HG03571 (cell line): ENCODE results near the gene SLC9A9.

Source experiments
- ATAC-seq: cut with Tn5 transposase; IDR thresholded peaks from one replicate; pipeline ENCODE4 v1.9.1; 2021; ENCODE audit not compliant: unreplicated experiment

Gene SLC9A9

DNA sequence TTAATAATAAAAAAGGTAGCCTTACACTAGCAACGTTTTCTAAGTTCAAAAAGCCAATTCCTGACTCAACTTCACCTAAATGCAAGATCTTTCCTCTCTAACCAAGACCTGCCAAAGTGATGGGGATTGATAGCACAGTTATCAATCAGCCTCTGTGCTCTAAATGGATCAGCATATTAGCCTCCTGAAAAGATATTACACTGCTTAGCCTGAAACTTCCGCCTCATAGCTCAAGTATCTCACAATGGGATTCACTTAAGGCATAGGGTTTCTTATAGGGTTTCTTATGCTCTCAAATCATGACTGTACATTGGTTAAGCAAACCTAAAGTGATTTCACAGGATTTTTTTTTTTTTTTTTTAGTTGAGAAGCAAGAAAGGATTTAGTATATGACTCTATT, 436 bp upstream of the SLC9A9 start:
- ATAC-seq = peak; percentile 9

DNA sequence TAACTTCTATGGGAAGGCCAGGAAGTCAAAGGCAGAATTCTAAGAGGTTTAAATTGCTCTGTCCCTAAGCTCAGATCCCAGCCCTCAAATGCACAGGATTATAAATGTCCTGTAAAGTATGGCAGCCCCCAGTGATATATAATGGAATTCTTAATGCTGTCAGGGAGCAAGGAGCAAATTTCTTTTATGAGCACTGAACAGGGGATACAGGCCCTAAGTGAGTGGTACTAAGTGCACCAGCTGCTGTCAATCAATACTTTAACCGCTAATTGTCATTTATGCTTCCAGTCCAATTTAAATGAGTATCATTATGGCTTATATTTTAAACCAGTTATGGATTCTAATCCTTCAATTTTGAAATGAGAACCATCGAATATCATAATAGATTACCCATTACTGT, 4.7 kb downstream of the SLC9A9 start:
- ATAC-seq = no peak

DNA sequence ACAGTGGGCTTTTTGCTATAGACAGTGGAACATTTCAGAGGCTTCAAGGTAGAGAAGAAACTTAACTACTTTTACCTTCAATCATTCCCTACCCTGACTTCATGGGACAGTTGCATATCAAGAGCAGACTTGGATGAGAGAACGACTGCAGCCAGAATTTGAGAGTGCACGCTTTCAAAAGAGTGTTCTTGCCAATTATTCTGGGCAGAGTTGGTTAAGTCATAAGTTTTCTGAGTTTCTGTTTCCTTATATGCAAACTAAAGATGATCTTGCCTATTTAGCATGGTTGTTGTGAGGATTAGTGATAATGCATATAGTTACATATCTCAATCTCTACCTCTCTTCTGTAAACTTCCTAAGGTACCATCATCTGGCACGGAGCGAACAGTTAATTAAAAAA, 7.6 kb downstream of the SLC9A9 start:
- no peak for ATAC-seq

DNA sequence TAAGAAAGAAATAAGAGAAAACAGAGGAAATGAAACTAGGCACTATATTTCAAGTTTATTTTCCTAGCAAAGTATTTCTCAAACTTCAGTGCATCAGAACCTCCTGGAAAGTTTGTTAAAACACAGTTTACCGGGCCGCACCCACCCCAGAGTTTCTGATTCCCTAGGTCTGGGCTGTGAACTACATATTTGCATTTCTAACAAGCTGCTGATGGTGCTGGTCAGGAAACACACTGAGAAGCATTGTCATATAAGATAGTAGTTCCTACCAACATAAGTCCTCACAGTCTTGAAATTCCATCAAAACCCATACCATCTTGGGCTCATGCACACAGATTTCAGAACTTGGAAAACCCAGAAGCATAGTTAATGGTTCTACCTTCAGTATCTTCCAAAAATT, 8.3 kb downstream of the SLC9A9 start:
- no peak for ATAC-seq

DNA sequence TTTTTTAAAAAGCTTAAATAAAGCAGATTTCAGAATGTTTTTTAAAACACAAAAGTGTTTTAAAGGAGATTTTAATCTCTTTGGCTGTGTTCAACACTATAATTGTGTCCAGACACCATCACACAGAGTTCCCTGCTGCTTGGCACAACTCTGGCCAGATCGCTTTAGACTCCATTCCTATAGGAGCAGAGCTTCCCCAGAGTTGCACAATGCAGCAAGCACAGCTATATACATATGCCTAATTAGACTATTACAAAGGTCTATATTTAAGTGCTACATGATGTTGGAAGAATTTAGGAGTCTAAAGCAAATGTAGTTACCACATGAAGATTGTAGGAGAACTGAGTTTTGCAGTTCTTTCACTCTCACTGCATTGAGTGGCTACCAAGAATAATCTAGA, 11.2 kb downstream of the SLC9A9 start:
- ATAC-seq = no peak

DNA sequence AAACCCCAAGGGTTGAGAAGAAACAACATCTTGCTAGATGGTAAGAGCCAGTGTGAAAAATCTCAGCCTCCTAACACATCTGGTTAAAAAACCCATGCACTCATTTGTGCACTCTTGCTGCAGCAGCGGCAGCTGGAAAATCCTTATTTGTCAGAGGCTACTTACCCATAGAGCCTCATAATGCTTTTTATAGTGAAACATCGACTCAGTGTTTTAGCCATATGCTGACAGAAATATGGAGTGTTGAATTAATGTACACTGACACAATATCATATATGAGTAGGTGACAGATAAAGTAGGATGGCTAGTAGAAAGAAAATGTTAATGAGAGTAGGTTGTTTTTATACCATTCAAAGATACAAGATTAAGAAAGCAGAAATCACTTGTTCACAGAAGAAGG, 13.0 kb downstream of the SLC9A9 start:
- ATAC-seq = no peak

DNA sequence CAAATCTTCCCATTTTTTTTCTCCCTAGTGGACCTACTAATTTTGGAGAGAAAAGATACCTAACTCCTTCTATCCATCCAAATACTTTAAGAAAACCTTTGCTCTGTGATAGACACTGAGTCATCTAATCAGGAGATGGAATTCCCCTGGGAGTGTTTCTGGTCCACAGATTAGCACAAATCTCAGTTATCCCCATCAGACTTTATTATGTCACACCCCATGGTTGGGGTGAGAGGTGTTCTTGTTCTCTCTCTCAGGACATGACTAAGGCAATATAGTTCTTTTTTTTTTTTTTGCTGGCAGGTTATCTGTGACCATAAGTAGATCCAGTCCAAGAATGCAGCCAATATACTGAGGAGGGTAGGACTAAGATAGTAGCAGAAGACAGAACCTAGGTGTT, 15.8 kb downstream of the SLC9A9 start:
- ATAC-seq = peak; percentile 43

DNA sequence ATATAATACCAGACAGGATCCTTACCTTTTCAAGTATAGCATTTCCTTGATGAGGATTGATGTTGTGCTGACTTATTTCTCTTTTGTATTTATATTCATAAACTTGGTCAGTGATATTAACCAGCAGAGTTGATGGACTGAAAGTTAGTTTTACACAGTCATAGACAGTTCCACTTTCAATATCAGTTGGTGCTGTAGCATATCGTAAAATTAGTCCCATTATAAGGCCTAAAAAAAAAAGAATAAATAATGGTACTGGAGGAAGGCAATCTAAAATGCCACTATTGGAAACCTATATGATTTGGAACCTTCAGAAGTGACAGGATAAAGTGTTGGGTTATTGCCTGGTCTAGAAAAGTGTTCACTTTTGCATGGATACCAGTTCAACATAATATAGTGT, 16.3 kb downstream of the SLC9A9 start:
- peak; percentile 86 for ATAC-seq

DNA sequence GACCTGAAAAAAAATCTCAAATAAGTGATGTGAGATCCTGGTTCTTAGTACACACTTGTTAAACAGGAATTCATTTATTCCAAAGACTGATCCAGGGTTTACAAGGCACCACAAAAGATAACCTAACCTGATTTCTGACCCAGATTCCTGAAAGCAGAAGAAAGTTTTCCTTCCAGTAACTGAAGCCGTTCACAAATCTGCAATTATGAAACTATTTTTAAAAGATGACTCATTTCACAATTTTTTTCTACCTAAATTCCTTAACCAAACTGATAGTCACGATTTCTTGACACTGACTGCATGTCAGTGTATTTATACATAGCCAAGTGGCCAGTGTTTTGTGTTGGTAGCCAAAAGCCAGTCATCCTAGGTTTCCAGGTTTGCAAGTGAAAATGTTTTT, 17.1 kb downstream of the SLC9A9 start:
- ATAC-seq = no peak

DNA sequence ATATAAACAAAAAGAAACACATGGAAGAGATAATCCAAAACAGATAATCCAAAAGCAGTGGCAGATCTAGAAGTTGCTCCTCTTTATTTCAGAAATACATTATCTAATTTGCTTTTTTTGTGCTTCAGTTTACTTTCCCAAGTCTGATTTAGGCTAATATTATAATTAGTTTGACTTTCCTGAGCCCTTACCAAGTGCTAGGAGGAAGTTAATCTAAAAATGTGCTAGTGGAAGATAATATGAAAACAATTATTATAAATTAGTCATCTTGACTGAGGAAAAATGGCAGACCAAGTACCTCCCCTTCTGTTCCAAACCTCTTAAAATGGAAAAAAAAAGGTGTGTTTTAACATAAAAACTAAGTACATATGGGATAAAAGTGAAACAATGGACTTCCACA, 17.5 kb downstream of the SLC9A9 start:
- ATAC-seq = no peak

DNA sequence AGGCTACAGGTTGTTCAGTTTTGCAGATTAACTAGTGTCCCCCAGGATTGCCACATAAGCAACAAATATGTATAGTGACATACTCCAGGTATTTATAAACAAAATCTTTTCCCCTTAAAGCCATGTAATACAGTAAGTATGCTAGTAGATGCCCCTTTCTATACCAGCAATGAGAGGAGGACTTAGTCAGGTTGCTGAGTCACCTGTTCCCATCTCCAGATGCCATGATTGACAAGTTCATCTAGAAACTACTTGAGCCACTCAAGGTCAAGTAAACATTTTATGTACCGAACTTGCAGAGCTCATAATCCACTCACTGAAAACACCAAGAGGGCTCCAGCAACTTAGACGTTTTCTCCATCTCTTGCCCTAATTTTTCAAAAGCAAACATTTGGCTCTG, 18.2 kb downstream of the SLC9A9 start:
- ATAC-seq = no peak

DNA sequence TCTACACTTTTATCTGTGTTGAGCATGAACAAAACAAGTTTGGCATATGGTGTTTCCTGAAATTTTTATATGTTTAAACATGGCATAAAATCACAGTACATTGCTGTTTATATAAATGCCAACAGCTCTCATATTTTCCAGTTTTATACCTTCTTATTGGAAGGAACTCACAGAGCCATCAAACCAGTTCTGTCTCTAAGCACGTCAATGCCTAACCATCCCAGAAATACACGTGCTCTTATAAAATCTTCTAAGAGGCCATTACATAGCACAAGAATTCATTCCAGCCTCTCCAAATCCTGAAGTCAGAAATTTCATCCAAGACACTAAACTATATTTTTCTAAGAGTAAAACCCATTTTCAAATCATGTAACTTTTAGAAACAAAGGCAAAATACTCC, 20.8 kb downstream of the SLC9A9 start:
- no peak for ATAC-seq

DNA sequence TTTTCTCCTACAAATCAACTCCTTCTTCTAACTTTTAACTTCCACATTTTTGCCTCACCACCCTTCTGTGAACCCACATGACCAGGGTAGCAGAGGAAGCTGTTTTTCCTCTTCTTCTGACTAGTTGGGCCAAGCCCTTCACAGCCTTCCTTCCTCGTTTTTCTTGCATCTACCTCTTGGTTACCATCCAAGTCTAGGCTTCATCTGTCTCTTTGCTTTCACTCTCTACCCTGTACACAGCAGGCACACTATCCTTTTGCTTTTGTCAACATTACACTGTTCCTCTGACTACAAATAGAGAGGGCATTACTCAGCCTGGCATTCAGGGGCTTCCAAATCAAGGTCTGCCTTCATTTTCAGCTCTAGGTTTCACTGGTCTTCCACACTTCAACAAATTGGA, 22.0 kb downstream of the SLC9A9 start:
- no peak for ATAC-seq

DNA sequence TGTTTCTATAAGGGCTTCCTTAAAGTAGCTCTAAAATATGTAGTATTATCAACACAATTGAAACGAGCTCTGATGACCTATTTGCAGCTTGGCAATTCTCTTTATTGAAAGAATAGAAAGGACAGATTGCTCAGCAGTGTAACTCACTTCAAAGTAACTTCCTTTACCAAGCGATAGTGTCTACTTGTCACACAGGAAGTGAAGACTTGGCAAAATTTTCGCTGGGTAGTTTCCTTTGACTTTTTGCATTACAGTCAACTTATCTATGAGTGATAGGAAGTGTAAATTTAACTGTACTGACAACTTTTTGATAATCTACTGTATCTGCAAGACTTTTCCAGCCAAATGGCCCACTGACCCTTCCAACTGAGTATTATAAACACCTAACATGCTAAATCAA, 22.8 kb downstream of the SLC9A9 start:
- ATAC-seq = peak; percentile 80

DNA sequence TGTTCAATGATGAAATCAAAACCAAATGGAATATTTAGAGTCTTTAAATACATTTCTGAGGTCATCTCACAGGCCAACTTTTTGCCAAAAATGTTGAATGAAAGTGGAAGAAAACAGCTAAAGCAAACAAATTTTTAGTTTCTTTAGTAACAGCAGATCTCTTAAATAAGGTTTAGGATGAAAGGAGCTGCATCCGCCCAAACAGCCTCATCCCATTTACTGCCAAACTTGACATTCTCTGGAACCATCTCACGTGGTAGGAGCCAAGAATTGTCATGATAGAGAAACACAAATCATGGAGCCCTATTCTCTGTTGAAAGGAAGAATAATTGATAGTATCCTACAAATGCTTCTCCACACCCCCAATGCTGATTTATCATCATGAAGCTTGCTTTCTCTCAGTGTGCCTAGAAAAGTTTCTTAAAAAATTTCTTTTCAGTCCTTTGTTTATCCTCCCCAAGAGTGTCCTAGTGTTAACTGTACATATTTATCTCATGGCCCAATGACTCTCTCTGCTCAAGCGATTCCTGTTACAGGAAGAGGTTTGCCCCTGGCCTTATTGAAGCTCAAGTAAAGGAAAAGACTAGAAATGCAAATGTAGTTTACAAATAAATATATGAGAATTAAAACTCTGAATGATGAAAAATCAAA, 23.4 kb downstream of the SLC9A9 start:
- ATAC-seq = no peak

DNA sequence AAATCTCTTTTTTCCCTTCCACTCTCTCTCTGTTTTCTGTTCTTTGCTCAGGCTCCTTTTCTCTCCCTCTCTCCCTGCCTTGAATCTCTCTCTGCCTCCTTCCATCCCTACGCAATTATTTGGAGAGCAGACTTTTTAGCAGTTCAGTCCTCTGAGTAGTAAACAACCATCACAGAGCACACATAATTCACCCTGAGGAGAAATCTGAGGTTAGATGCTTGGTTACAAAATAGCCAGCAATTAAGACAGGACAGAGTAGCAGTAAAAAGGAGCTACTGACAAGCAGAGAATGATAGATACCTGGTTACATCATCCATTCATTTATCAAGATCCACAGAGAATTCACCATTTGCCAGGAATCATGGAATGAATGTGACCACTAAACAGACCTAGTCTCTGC, 25.5 kb downstream of the SLC9A9 start:
- ATAC-seq = no peak

DNA sequence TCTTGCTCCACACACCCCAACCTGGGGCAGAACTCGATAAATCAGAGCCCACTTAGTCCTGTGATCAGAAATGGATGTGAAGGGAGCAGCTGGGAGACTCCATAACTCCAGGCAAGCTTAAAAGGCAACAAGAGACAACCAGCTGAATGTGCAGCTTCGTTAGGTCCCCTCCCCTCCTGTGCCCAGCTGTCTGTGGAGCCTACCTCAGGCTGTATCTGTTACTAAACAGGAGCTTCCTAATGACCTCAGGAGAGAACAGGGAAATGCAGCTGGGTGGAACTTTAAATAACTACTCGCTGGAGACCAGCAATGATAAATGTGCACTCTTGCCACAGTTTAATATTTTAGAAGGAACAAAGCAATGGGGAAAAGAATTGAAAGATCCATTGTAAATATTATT, 25.9 kb downstream of the SLC9A9 start:
- ATAC-seq = no peak

DNA sequence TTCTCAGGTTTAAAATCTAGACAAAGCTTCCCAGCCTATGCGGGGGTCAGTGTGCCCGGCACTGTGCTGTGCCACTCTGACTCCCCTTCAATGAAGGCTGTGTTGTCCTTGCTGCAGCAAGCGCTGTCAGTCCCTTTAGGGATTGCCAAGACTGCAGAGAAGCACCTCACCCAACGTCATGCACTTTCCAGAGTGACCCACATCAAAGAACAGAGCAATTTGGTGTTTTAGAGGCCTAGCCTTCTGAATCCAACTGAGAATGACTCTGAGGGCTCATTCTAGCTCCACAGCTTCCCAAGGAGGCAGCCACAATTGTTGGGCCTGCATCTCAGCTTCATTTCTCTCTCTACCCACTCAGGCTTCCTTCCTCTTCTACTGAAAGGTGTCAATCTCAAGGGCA, 26.4 kb downstream of the SLC9A9 start:
- no peak for ATAC-seq

DNA sequence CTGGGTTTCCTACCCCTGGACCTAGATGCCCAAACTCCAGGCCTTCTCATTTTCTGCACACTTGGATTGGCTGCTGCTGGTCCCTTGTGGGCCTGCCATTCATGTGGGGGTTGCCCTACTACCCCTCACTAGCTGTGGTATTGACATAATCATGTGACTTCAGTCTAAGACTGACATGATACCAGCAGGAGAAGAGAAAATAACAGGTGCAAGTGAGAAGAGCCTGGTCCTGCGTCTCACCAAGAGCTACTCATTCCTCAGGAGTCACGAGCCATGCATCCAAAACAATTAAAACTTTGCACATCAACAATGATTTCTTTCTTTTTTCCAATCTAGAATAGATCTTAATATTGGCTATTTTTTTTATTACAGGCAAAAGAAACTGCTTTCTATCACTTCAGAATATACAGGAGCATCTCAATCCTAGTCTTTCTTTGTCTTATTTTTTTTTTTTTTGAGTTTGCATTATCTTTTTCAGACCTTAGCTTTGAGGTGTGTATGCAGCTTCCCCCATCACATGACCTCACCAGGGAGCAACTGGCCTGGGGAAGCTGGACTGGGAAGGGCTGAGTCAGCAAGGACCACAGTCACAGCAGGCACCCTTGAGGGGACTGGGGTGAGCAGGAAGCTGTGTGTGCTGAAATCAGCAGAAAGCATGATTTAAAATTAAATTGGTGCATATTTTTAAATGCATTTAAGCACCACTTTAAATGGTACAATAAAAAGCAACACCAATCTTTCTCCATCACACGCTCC, 27.6 kb downstream of the SLC9A9 start:
- ATAC-seq = no peak

DNA sequence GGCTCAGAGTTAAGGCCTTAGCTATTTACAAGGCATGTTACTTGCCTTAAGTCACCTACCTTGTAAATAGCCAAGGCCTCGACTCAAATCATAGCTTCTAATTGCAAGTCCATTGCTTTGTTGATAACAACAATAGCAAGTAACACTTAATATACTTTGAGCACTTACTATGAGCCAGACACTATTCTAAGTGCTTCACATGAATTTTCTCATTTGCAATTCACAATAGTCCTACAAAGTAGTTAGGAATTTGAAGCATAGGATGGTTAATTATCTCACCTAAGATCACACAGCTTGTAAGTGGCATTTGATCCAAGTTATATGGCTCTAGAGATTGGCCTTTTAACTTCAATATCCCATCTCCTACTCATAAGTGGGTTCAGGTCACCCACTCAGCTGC, 28.4 kb downstream of the SLC9A9 start:
- no peak for ATAC-seq

DNA sequence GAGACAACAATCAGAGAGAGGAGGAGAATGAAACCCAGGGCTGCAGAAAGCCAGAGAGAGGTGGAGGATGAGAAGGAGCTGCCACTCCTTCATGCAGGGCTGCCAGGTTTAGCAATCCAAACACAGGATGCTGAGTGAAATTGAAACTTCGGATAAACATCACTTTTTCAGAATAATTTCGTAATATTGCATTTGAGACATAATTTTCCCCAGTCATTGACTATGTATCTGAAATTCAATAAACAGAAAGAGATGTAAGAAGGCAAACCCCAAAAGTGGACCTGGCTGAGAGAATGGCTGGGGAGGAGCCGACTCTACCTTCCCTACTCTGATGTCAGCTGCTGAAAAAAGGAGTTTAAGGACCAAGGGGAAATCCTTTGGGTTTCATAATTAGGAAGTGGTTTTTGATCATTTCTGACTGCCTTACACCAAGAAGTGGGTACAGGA, 33.8 kb downstream of the SLC9A9 start:
- no peak for ATAC-seq

DNA sequence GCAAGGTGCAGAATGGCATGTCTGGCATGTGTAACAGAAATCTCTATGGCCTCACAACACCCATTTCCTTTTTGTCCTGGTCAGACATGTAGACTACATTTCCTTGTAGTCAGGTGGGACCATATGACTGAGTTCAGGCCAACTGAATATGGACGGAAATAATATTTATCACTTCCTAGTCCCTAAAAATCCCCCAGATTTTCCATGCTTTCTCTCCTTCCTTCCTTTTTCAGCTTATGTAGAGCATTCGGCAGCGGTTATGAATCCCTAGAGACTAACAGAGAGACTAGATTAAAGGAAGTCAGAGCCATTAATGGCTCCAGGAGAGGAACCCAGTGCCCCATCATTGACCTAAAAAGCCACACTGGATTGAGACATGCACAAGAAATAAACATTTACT, 35.8 kb downstream of the SLC9A9 start:
- no peak for ATAC-seq

DNA sequence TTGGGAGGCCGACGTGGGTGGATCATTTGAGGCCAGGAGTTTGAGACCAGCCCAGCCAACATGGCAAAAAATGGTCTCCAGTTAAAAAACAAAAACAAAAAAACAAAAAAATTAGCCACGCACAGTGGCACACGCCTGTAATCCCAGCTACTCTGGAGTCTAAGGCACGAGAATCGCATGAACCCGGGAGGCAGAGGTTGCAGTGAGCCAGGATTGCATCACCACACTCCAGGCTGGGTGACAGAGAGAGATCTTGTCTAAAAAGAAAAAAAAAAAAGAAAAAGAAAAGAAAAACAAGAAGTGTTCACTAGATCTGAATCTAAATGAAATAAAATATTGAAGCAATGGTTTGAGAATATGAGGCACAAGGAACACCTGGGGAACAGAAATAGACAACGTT, 36.7 kb downstream of the SLC9A9 start:
- no peak for ATAC-seq
